A549 treated with GW870086 at 1 μM for 4 hours (cell line): ENCODE results near the gene MRI1. TPM values are rescaled to one million over a fixed set of nuclear protein-coding genes. Genes with fewer than 3 reads are reported as not detected.

ENCODE experiments used
- total RNA-seq: library from RNA; stranded (reverse); fragments of 200-300 nt; extraction: Qiagen RNA extraction; gene quantifications from 5 replicates; pipeline ENCODE4 v1.2.3, GENCODE V29; 2022; ENCODE audit warnings: low read depth

MRI1 gene
- 9.3 to 13.9 TPM (median 12.6 TPM) in 5 replicates for total RNA-seq

GRCh38 chr19:13764101-13764807 lies at the start of gene MRI1:
Gene MRI1, plus strand, starts transcription at chr19:13764522. Its CDS starts 67 bp downstream, at chr19:13764589.

GRCh38 chr19:13774217-13775191 lies 10.2 kb downstream of the MRI1 start, which contains the start of gene C19orf53:
Gene C19orf53, plus strand, starts transcription at chr19:13774456. Its CDS starts 22 bp downstream, at chr19:13774478.

GRCh38 chr19:13794757-13795589 lies 30.7 kb downstream of the MRI1 start, which contains the start of gene ZSWIM4:
Gene ZSWIM4, plus strand, starts transcription at chr19:13795443. Its CDS starts 206 bp downstream, at chr19:13795649.

Other genes with a start within 250 kb of the MRI1 start
- gene C19orf53, start 9.9 kb downstream of the MRI1 start, total RNA-seq = 141 to 229 TPM (median 199 TPM) in 5 replicates
- 2.7 to 4.5 TPM (median 4.0 TPM) in 5 replicates for gene ZSWIM4, start 30.9 kb downstream of the MRI1 start, total RNA-seq
- gene NANOS3, start 112.6 kb downstream of the MRI1 start, total RNA-seq = 2.0 to 3.6 TPM (median 3.1 TPM) in 5 replicates
- 0.17 to 1.0 TPM (median 0.32 TPM) in 4 of 5 replicates, not detected in the other for gene BRME1, start 141.6 kb downstream of the MRI1 start, total RNA-seq
- gene CC2D1A, start 141.7 kb downstream of the MRI1 start, total RNA-seq = 7.9 to 10.0 TPM (median 9.3 TPM) in 5 replicates
- gene PODNL1, start 173.9 kb downstream of the MRI1 start, total RNA-seq = 0.71 to 1.5 TPM (median 1.4 TPM) in 5 replicates
- 15.8 to 21.1 TPM (median 20.0 TPM) in 5 replicates for gene DCAF15, start 188.0 kb downstream of the MRI1 start, total RNA-seq
- 4.2 to 6.1 TPM (median 5.1 TPM) in 5 replicates for gene RFX1, start 241.8 kb downstream of the MRI1 start, total RNA-seq